WERI-Rb-1 (cell line): ENCODE results near the gene POMP.
"Not testable (repeated sequence)": the region's sequence is repeated elsewhere in the genome, so short reads cannot be mapped to it uniquely, and the experiment has no call there.

Experiments used
- DNase-seq: peaks from one replicate; pipeline ENCODE4 v3.0.0-alpha.2; 2020
- H3K27ac ChIP-seq: fragments of 250-450 bp; sonication (Bioruptor Pico); 2 replicates; pipeline ENCODE4 v1.5.1; 2020; ENCODE audit warnings: mild to moderate bottlenecking, moderate library complexity
- H3K27me3 ChIP-seq: fragments of 250-450 bp; sonication (Bioruptor Pico); 2 replicates; pipeline ENCODE4 v1.5.1; 2021; ENCODE audit warnings: mild to moderate bottlenecking, low read depth, moderate library complexity; ENCODE audit not compliant: insufficient read depth, severe bottlenecking
- H3K36me3 ChIP-seq: fragments of 250-450 bp; sonication (Bioruptor Pico); 2 replicates; pipeline ENCODE4 v1.5.1; 2020; ENCODE audit warnings: mild to moderate bottlenecking, moderate library complexity
- H3K4me3 ChIP-seq: 2 replicates; pipeline ENCODE4 v1.5.1; 2011; ENCODE audit warnings: low read depth, mild to moderate bottlenecking, control low read depth, low read length
- H3K9me3 ChIP-seq: fragments of 250-450 bp; sonication (Bioruptor Pico); 2 replicates; pipeline ENCODE4 v1.5.1; 2021; ENCODE audit warnings: mild to moderate bottlenecking, moderate library complexity; ENCODE audit not compliant: severe bottlenecking
- CTCF ChIP-seq: IDR thresholded peaks from 2 replicates; pipeline ENCODE4 v1.5.1; 2011; ENCODE audit warnings: low read depth, mild to moderate bottlenecking, control low read depth, inconsistent platforms, low read length

The POMP gene

GRCh38 chr13:28671126-28671792, 12.3 kb downstream of the POMP start:
- TF ChIP-seq CTCF = no peak
- Histone ChIP-seq H3K36me3 (peaks cover 3% of the 10 kb centered on the region), H3K9me3 (no peaks in the 10 kb centered on the region), H3K27me3 (no peaks in the 10 kb centered on the region), H3K4me3 (no peak overlapping the region), H3K27ac (no peak overlapping the region)
- no peak for DNase-seq

GRCh38 chr13:28678809-28679208, 19.9 kb downstream of the POMP start:
- no peak for DNase-seq
- no peak for TF ChIP-seq CTCF
- no peaks in the 10 kb centered on the region for H3K9me3 ChIP-seq
- no peaks in the 10 kb centered on the region; the same call in 1 of the 2 replicates for H3K36me3 ChIP-seq
- no peak overlapping the region for H3K4me3 ChIP-seq
- H3K27me3 ChIP-seq = no peaks in the 10 kb centered on the region
- no peak overlapping the region for H3K27ac ChIP-seq

GRCh38 chr13:28679628-28680027, 20.7 kb downstream of the POMP start:
- no peaks in the 10 kb centered on the region for H3K9me3 ChIP-seq
- no peak overlapping the region for H3K4me3 ChIP-seq
- no peaks in the 10 kb centered on the region for H3K27me3 ChIP-seq
- TF ChIP-seq CTCF = no peak
- no peaks in the 10 kb centered on the region; the same call in 1 of the 2 replicates for H3K36me3 ChIP-seq
- DNase-seq = no peak
- H3K27ac ChIP-seq = no peak overlapping the region

- Histone ChIP-seq H3K36me3 (no peaks in the 10 kb centered on the region; the same call in 1 of the 2 replicates), H3K4me3 (no peak overlapping the region), H3K27me3 (no peaks in the 10 kb centered on the region), H3K9me3 (no peaks in the 10 kb centered on the region), H3K27ac (no peak overlapping the region)
- TF ChIP-seq CTCF = no peak
- DNase-seq = no peak
Measured at GRCh38 chr13:28680541-28680940, 21.6 kb downstream of the POMP start.

GRCh38 chr13:28683169-28683568, 24.2 kb downstream of the POMP start:
- H3K9me3 ChIP-seq, DNase-seq, H3K36me3 ChIP-seq, H3K27me3 ChIP-seq, H3K27ac ChIP-seq, H3K4me3 ChIP-seq: not testable (repeated sequence)

- H3K27ac ChIP-seq = no peak overlapping the region
- H3K36me3 ChIP-seq = no peaks in the 10 kb centered on the region
- no peak for TF ChIP-seq CTCF
- DNase-seq = no peak
- no peaks in the 10 kb centered on the region for H3K27me3 ChIP-seq
- H3K4me3 ChIP-seq = no peak overlapping the region
- H3K9me3 ChIP-seq = no peaks in the 10 kb centered on the region
Measured at GRCh38 chr13:28684257-28684656, 25.3 kb downstream of the POMP start.
